GF-D8 (cell line): ENCODE measurements around the gene FGGY.
"Not testable (repeated sequence)": the region's sequence is repeated elsewhere in the genome, so short reads cannot be mapped to it uniquely, and the experiment has no call there.

ENCODE experiments used
- DNase-seq: peaks from one replicate; lab custom pipeline; 2025; lab: John Stamatoyannopoulos, UW

Gene FGGY

DNA sequence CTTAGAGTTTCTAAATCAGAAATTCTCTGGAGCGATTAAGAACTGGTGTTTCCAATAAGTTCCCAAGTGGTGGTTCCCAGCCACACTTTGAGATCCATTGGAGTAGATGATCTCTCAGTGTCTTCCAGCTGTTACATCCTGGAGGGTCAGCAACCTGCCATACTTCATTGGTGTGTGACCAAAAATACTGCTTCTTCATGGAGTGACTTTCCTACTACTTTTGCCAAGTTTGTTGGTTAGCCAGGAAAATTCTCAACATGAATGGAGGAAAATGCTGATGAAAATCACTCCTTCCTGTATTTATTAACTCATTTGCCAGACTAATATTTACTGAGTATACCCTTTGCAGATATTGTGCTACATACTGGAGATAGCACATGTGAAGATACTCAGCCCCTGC lies 186.1 kb downstream of the FGGY start:
- DNase-seq: no peak

DNA sequence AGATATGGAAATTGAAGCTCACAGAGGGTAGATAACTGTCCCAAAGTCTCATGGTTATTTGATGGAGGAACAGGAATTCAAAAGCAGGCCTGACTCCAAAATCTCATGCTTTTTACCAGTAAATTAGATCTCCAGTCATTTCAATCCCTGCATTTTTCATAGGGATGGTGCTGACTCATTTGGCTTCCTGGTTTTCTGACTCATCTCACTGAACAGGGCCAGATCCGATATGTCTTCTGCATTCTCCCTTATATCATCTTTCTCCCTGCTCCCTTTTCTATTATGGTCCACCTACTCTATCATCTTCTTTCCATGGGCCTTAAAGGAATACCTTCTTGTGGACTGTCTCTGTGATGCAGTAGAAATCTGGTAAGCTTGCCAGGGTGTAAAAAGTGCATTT lies 187.2 kb downstream of the FGGY start:
- DNase-seq: no peak

DNA sequence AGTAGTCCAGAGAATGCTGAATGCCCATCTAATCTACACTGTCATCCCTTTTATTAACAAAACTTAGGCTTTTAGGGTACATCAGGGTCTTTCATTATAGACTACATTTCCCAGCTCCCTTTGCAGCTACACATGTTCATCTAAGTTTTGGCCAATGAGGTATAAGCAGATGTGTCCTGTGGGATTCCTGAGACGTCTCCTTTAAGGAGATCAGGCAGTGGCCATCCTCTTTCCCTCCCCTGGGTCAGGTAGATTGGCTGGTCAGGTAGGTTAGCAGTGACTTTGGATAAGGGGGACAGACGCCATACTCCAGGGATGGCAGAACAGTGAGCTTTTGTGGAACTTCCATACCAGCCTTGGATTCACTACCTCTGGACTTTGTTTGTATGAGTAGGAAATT lies 188.3 kb downstream of the FGGY start:
- no peak for DNase-seq

GRCh38 chr1:59485949-59486348 lies 189.1 kb downstream of the FGGY start:
- no peak for DNase-seq

DNA sequence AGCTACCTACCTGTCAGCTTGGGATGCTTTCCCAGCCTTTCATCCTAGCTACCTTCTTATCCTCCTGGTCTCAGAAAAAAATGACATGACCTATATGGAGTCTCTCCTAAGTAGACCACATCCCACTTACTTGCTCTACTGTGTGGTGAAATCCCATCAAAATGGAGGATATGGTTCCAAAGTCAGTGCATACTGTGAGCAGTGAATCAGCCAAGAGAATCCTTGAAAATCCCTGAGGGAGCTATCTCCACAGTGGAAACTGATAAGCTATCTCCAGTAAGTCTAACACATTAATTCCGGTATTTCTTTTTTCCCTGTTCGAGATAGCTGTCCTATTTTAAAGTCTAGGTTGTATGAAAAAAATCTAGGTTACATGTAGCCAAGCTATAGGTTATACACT lies 189.7 kb downstream of the FGGY start:
- DNase-seq: no peak

- no peak for DNase-seq
Measured at GRCh38 chr1:59487335-59488031, 190.6 kb downstream of the FGGY start.

- no peak for DNase-seq
Measured at GRCh38 chr1:59492500-59492899, 195.6 kb downstream of the FGGY start.

DNA sequence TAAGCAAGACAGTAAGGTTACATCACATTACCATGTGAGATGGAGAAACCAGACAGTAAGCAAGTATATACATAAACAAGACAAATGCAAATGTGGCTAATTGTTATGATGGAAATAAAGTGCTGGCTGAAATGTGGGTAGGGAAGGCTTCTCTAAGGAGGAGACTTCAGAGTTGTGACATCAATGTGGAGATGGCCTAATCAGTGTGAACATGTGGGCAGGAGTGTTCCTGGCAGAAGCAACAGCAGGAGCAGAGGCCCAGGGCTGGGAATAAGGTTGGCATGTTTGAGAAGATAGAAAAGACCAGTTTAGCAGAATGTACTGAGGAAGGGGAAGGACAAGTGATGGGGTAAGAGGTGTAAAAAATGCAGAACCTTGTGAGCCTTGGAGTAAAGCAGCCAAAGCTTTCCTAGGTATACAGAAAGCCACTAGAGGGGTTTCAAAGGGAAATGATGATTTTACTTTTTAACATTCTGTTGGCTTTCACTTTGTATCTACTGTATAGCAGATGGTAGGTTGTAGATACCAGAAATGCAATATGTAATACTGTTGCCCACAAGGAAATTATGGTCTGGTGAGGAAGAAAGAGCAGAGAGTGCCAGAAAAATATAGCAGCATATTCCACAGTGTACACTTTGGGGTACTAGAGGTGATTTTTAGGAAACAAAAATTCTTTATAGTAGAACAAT lies 197.4 kb downstream of the FGGY start:
- no peak for DNase-seq

DNA sequence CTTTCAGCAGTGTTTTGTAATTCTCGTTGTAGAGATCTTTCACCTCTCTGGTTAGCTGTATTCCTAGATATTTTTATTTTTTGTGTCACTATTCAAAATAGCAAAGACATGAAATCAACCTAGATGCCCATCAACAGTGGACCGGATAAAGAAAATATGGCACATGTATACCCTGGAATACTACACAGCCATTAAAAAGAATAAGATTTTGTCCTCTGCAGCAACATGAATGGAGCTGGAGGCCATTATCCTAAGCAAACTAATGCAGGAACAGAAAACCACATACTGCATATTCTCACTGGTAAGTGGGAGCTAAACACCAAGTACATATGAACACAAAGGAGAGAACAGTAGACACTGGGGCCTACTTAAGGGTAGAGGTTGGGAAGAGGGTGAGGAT lies 199.3 kb downstream of the FGGY start:
- not testable (repeated sequence) for DNase-seq

- DNase-seq: no peak
Measured at GRCh38 chr1:59497616-59498015, 200.7 kb downstream of the FGGY start.

GRCh38 chr1:59498640-59499039 lies 201.7 kb downstream of the FGGY start:
- no peak for DNase-seq

DNA sequence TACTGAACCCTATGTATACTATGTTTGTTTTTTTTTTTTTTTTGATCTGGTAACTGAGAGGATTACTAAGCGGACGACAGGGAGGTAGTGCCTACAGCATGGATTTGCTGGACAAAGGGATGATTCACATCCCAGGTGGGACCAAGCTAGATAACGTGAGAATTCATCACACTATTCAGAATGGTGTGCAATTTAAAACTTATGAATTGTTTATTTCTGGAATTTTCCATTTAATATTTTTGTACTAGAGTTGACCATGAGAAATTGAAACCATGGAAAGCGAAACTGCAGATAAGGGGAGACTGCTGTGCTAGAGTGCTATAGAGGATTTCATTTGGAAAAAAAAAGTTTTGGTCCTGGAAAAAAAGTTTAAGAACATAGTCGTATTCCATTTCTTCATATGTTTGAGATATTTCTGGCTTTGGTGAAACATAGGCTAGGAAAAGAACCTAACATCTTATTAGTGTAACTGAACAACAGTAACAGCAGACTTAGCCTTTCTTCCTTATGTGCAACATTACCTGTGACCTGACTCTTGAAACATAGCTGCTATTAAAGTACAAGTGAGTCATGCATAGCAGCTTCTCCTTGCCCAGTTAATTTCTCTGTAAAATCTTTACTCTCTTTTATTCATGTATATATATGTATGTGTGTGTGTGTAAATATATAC lies 202.5 kb downstream of the FGGY start:
- DNase-seq: no peak

DNA sequence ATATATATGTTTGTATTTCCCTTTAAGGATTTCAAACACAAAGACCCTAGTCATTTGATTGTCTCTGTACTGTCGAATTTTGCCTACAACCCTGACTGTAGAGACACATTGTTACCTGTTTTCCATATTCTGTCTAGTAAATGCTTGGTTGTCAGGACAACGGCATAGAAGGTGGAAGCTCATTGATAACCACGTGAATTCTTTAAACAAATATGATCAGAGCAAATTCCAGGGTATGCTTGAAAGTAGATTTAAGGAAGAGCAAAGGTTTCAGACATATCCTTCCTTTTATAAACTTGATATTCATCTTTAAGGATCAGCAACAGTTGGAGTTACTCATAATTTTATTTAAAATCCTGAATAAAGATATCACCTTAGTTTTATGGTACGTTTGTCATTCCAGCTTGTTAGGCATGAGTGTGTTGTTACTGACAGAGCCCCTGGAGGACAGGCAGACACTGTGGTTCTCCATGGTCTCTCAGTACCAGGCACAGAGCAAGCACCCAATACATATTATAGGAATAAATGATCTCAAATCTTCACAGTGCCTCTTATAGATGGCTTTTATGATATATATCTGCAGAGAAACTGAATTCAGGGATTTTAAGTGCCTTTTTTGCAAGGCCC lies 203.2 kb downstream of the FGGY start:
- no peak for DNase-seq

DNA sequence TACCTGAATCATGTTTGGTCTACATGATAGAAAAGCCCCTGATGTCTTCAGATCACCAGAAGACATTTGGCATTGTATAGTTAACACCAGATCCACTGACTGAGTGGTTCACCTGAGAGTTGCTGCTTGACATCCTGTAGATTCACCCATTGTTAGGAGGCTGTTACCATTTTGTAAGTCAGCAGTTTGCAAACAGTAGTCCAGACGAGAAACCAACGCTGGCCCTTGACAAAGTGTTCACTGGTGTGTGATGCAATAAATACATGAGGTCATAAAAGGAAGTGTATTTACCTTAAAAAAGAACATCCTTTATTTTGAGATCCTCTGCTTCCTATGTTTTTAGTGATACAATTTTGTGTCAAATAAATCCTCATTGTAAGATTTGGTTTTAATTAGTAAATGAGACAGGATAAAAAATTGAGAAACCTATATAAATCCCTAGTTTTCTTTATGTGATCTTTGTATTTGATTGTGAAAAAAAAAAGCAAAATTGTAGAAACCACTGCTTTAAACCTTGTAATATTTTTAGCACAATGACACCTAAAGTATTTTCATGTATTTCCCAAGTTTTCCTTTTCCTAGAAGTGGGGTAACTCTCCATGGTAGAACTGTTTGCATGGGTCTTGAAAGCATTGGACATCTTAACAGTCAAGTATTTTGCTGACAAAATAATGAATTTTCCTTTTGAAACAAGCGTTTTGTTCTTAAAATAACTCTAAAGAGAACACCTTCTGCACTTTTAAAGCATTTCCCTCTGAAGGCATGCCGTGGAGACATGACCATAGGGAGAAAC lies 204.3 kb downstream of the FGGY start:
- DNase-seq: no peak

DNA sequence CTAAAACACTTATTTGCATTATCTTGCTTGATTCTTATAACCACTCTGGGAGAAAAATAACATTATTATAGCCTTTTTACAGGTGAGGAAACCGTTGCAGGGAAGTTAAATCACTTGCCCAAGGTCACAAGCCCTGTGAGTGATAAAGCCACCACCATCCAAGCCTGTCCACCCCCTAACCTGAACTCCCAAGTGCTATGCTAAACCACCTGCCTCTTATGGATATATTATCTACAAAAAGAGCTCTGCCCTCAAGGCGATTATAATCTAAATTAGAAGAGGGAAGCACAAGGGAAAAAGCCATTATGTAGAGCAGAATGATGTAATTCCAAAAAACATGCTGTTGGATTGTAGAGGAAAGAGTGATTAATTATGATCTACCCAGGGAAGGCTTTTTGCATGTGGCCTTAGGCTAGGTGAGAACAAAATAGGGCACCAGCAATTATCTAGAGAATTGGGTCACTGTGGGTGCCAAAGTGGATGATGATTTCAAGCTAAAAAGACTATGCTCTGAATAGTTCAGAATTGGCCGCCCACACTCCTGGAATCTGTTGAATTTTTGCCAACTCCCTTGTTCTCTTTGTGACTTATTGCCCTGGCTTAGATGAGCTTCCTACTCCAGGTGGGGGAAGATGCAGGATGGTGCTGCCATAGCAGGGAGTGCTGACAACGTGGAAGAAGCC lies 205.3 kb downstream of the FGGY start:
- no peak for DNase-seq

DNA sequence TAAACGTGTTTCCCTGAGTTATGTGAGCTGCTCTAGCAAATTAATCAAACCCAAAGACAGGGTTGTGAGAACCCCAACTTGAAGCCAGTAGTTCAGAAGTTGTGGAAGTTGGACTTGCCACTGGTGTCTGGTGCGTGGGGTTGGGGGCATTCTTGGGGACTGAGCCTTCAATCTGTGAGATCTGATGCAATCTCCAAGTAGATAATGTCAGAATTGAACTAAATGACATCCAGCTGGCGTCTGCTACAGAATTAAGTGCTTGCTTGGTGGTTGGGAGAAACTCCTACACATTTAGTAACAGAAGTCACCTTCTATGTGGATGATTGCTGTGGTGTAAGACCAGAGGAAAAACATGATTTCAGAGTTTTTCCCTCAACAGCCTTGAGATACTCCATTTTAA lies 207.4 kb downstream of the FGGY start:
- DNase-seq: no peak

GRCh38 chr1:59505596-59506028 lies 208.7 kb downstream of the FGGY start:
- no peak for DNase-seq

DNA sequence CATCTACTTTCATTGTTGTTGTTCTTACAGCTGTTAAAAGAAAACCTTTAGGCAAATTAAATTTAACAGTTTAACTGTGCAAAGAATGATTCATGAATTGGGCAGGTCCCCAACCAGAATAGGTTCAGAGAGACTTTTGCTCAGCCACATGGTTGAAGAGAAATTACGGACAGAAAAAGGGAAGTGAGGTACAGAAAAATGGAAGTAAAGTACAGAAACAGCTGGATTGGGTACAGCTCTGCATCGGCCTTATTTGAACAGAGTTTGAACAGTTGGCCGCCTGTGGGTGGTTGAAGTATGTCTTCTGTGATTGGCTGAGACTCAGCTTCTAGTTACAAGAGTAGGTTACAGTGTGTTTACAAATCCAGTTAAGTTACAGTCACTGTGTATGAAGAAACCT lies 210.1 kb downstream of the FGGY start:
- no peak for DNase-seq

DNA sequence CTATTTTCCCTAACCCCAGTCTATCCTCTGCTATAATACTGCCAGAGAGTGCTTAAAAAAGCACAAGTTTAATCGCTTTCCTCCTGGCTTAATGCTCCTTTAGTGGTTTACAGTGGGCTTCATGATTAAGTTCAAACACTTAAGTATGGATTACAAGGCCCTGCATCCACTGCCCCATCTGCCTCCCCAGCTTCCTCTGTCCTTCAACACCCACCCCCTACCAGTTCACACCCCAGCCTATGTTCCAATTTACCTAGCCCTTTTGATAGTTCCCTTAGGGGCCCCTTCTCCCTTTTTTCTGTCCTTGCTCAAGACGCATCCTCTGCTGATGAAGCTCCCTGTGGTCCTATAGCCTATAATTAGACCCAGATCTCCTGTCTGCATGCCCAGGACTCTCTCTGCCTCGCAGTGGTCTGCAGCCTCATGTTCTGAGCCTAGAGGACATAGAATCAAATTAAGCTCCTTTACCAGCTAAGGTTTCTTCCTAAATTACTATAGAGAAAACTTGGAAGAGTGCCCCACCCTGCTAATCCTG lies 212.5 kb downstream of the FGGY start:
- no peak for DNase-seq

- DNase-seq: no peak
Measured at GRCh38 chr1:59510249-59510648, 213.4 kb downstream of the FGGY start.
